Astrocyte (in vitro differentiated cells and primary cell): ENCODE results near the gene RPS23.

ENCODE experiments used
- EZH2 ChIP-seq: IDR thresholded peaks from 2 replicates; pipeline ENCODE4 v1.6.1; 2012; ENCODE audit warnings: mild to moderate bottlenecking, low read length, inconsistent platforms; ENCODE audit not compliant: insufficient read depth
- TF ChIP-seq, protein P1 (sequence below): IDR thresholded peaks from 2 replicates; pipeline ENCODE4 v1.5.1; 2011; ENCODE audit warnings: low read depth, mild to moderate bottlenecking, inconsistent platforms, low read length, moderate library complexity; ENCODE audit not compliant: insufficient read depth

GRCh38 chr5:82244854-82245635, 33.1 kb downstream of the RPS23 start:
- TF ChIP-seq, protein P1, sequence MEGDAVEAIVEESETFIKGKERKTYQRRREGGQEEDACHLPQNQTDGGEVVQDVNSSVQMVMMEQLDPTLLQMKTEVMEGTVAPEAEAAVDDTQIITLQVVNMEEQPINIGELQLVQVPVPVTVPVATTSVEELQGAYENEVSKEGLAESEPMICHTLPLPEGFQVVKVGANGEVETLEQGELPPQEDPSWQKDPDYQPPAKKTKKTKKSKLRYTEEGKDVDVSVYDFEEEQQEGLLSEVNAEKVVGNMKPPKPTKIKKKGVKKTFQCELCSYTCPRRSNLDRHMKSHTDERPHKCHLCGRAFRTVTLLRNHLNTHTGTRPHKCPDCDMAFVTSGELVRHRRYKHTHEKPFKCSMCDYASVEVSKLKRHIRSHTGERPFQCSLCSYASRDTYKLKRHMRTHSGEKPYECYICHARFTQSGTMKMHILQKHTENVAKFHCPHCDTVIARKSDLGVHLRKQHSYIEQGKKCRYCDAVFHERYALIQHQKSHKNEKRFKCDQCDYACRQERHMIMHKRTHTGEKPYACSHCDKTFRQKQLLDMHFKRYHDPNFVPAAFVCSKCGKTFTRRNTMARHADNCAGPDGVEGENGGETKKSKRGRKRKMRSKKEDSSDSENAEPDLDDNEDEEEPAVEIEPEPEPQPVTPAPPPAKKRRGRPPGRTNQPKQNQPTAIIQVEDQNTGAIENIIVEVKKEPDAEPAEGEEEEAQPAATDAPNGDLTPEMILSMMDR: no peak
- TF ChIP-seq EZH2: no peak
